ENCODE measurements around the gene BDH1. TPM values are rescaled to one million over a fixed set of nuclear protein-coding genes. Genes with fewer than 3 reads are reported as not detected.

Gene BDH1
- total and polyA plus RNA-seq, 5 donors = 13.2 to 30.5 (median 22.8) TPM

DNA sequence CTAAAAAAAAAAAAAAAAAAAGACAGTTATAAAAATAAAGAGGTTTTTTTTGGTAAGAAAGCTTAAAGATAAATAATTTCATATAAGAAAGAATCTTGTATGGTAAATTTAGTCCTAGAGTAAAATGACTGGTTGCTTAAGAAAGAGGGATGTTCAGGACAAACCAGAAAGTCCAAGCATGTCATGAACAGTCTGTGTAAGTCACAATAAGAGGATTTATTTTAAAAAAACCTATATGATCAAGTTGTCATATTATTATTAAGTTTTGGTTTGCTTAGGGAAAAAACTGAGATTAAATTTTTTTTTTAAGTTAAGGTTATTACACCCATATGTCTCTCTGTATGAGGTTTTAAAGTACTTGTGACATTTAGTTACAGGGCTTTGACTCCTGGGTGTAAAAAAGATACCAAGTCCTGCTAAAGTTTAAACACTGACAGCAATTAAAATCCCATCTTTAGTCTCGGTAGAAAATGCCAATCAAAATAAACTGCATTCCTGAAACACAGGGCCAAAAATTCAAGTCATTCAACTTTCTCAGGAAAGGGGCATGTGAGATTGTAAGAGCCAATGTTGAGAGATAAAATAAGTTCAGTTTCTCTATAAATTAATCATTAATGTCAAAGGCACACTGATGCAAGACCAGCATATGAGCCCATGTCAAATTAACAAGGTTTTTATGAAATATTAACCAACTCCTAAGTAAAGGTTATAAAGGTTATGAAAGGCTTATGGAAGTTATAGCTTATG lies 8.5 kb upstream of the BDH1 start:
- H3K9me3 ChIP-seq (ENCODE audit: control insufficient read depth, low read length) = no peaks in the 10 kb centered on the region
- no peaks in the 10 kb centered on the region for H3K27me3 ChIP-seq (ENCODE audit: control insufficient read depth, insufficient read depth)
- intact Hi-C loops (cut with DNase I) = no loop called here
- 64% methylated on average over 1 of the region's 1 CpG for WGBS
- no peak overlapping the region for H3K4me3 ChIP-seq (ENCODE audit: low read length)
- no peaks in the 10 kb centered on the region for H3K4me1 ChIP-seq (ENCODE audit: control insufficient read depth, insufficient read depth, low read length)
- DNase-seq (no peak), ATAC-seq (no peak)
- no peak overlapping the region for H3K27ac ChIP-seq (ENCODE audit: low read length)

DNA sequence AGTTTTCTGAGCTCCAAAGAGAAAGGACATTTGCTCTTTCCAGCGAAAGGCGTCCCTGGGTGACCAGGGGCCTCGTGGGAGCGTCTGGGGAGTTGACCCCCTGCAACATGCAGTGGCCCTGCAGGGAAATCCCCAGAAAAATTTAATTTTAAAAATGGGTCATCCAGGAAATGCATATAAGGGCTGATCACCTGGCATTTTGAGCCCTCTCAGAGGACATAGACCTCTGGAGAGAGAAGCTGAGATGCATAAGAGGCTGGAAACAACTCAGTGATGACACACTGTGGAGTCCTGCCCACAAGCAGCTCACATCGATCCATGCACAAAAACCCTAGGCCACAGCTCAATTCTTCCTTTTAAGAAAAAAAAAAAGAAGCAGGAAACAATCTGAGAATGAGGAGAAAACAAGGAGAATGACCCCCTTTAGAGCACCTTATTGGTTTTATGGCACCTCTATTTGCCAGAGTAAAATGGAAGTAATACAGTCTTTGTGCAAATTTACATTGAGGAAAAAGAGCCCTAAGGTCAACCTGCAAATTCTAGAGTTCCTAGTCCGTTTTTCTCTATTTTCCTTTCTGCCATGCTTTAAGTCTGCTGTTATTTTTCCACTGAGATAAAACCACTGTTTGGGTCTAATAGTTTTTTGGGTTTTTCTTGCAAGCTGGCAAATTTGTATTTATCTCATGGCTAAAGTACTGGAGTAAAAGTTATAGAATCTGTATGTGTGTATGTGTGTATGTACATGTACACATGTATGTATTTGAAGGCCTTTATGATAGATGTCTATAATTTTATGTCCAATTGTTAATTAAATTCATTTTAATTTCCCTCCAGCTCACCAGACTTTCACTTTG lies 6.9 kb upstream of the BDH1 start:
- no peak overlapping the region for H3K4me3 ChIP-seq (ENCODE audit: low read length)
- intact Hi-C loops (cut with DNase I) = no loop called here
- ATAC-seq = no peak
- 77% methylated on average over 6 of the region's 6 CpGs for WGBS
- H3K27ac ChIP-seq (ENCODE audit: low read length) = no peak overlapping the region
- no peak for DNase-seq
- no peaks in the 10 kb centered on the region for H3K27me3 ChIP-seq (ENCODE audit: control insufficient read depth, insufficient read depth)
- no peaks in the 10 kb centered on the region for H3K9me3 ChIP-seq (ENCODE audit: control insufficient read depth, low read length)
- H3K4me1 ChIP-seq (ENCODE audit: control insufficient read depth, insufficient read depth, low read length) = no peaks in the 10 kb centered on the region

DNA sequence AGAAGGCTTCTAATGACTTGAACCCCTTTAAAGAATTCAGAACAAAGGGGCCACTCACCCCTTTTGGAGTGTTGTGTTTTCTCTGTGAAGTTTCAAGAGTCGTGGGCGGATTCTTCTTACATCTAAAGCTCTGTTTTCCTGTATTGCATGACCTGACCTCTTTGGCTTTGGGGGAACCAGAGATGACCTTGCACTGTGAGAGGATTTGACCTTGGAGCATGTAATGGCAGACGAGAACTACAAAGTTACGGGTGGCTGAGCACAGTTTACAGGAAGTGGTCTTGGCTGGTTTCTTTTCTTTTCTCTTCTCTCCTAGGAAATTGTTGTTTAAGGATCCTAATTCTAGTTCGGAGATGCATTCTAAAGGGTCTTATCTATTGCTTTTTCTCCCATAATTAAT lies 6.2 kb upstream of the BDH1 start:
- 70% methylated on average over 5 of the region's 5 CpGs for WGBS
- H3K27me3 ChIP-seq (ENCODE audit: control insufficient read depth, insufficient read depth) = no peaks in the 10 kb centered on the region

DNA sequence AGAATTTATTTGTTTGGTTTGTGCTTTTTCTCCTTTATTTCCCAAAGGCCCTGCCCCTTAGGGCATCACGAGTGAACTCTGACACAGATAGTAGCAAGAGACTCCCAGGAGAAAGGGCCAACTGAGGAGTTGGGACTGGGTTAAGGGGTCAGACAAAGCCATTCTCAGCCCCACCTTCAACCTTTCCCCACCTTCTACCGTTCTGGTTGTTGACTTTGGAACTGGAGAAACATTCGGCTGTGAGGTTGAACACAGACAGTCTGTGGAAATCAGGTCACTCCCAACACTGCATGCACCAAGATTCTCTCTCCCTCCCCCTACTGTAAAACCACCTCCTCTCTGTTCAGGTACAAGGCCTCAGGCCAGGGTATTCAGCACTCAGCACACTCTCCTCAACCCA lies 3.9 kb upstream of the BDH1 start:
- DNase-seq = no peak
- no peak overlapping the region for H3K27ac ChIP-seq (ENCODE audit: low read length)
- H3K4me3 ChIP-seq (ENCODE audit: low read length) = no peak overlapping the region
- no peaks in the 10 kb centered on the region for H3K4me1 ChIP-seq (ENCODE audit: control insufficient read depth, insufficient read depth, low read length)
- H3K27me3 ChIP-seq (ENCODE audit: control insufficient read depth, insufficient read depth) = no peaks in the 10 kb centered on the region
- H3K9me3 ChIP-seq (ENCODE audit: control insufficient read depth, low read length) = no peaks in the 10 kb centered on the region
- no peak for ATAC-seq
- intact Hi-C loops (cut with DNase I) = no loop called here
- 67% methylated on average over 3 of the region's 3 CpGs for WGBS

More for the DNA sequence above, 6.2 kb upstream of the BDH1 start:
- DNase-seq (no peak), ATAC-seq (no peak)
- Histone ChIP-seq H3K4me1 (ENCODE audit: control insufficient read depth, insufficient read depth, low read length) (no peaks in the 10 kb centered on the region), H3K27ac (ENCODE audit: low read length) (no peak overlapping the region), H3K4me3 (ENCODE audit: low read length) (no peak overlapping the region), H3K9me3 (ENCODE audit: control insufficient read depth, low read length) (no peaks in the 10 kb centered on the region)
- intact Hi-C loops (cut with DNase I) = no loop called here

DNA sequence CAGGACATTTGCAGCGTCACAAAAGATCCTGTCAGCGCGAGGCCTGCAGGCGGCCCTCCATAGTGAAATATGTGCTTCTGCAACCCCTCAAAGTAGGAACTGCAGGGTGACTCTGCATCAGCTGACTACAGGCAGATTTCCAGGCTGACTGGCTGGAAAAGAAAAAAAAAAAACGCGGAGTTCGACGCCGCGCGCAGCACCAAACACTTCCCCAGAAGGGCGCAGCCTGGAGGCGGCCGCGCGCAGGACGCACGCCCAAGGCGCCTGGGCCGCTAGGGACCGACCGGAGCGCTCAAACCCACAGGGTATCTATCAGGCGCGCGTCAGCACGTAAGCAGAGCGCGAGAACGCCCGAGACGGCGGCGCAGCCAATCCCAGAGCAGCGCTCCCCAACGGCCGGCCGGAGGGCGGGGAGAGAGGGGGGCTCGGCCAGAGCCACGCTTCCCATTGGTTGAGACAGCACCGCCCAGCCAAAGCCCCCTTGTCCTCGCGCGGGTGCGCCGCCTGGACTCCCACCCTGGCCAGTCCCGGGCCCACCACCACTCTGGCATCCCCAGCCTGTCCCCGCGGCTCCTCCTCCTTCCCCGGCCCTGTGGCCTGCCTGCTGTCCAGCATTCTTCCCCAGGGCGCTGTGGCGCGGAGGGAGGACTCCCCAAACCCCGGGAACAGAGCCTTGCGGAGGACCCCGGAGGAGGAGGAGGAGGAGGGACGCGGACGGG lies 1.0 kb downstream of the BDH1 start:
- ATAC-seq = peak; percentile 99
- Histone ChIP-seq H3K27ac (ENCODE audit: low read length) (peak overlapping the region; percentile 72), H3K4me3 (ENCODE audit: low read length) (peak overlapping the region; percentile 44), H3K27me3 (ENCODE audit: control insufficient read depth, insufficient read depth) (no peaks in the 10 kb centered on the region), H3K4me1 (ENCODE audit: control insufficient read depth, insufficient read depth, low read length) (no peaks in the 10 kb centered on the region), H3K9me3 (ENCODE audit: control insufficient read depth, low read length) (no peaks in the 10 kb centered on the region)
- intact Hi-C loops (cut with DNase I) = no loop called here
- DNase-seq = peak; percentile 95 to 98 (median 98)
- under 1% methylated on average over 60 of the region's 60 CpGs for WGBS

DNA sequence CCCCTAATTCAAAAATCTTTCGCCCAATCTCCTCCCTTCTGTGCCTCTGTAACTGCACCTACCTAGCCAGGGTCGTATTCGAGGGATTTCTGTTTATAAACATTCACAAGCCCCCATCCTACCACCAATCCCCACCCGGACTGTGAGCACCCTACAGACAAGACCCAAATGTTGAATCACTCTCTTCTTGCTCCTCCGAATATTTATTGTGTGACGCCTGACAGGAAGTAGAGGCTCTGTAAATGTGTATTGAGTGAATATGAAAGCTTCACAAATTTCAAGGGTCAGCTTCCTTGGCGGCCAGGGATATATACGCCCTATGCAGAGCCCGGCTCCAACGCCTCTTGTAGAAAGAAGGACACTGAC lies 1.6 kb downstream of the BDH1 start:
- Histone ChIP-seq H3K9me3 (ENCODE audit: control insufficient read depth, low read length) (no peaks in the 10 kb centered on the region), H3K4me3 (ENCODE audit: low read length) (peak overlapping the region; percentile 44), H3K4me1 (ENCODE audit: control insufficient read depth, insufficient read depth, low read length) (no peaks in the 10 kb centered on the region), H3K27me3 (ENCODE audit: control insufficient read depth, insufficient read depth) (no peaks in the 10 kb centered on the region), H3K27ac (ENCODE audit: low read length) (peak overlapping the region; percentile 72)
- DNase-seq (no peak), ATAC-seq (no peak)
- intact Hi-C loops (cut with DNase I) = no loop called here
- WGBS = 23% methylated on average over 10 of the region's 10 CpGs

DNA sequence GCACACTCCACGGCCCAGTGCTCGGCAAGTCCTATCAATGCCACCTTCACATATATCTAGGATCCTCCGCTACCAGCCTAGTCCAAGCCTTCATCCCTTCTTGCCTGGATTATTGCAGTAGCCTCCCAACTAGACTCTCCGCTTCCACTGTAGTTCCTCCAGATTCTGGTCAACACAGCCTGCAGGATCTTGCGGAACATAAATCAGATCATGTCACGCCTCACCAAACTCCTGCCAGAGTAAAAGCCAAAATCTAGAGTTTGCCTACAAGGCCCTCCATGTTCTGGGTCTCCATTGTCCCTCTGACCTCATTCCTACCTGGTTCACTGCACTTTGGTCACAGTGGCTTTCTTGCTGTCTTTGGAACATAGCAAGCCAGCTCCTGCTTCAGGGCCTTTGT lies 3.6 kb downstream of the BDH1 start:
- Histone ChIP-seq H3K4me1 (ENCODE audit: control insufficient read depth, insufficient read depth, low read length) (no peaks in the 10 kb centered on the region), H3K27me3 (ENCODE audit: control insufficient read depth, insufficient read depth) (no peaks in the 10 kb centered on the region), H3K4me3 (ENCODE audit: low read length) (no peak overlapping the region), H3K9me3 (ENCODE audit: control insufficient read depth, low read length) (no peaks in the 10 kb centered on the region), H3K27ac (ENCODE audit: low read length) (no peak overlapping the region)
- intact Hi-C loops (cut with DNase I) = no loop called here
- DNase-seq (no peak), ATAC-seq (no peak)
- WGBS = 93% methylated on average over 6 of the region's 6 CpGs

DNA sequence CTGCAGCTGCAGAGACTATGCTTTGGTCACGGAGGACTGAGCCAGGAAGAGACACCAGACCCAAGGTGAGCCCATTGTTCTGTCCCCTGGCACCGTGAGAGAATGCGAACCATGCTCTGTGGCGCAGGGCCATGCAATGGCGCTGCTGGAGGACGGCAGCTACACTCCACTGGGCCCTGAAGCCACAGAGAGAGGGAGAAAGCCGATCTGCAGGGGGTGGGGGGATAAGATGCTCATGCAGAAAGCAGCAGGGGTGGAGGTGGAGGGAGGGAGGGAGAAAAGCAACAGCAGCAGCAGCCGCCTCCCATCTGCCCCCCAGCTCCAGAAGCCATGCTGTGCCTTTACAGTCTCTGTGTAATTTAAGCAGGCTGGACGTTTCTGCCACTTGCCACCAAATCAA lies 5.3 kb downstream of the BDH1 start:
- no peaks in the 10 kb centered on the region for H3K4me1 ChIP-seq (ENCODE audit: control insufficient read depth, insufficient read depth, low read length)
- H3K27ac ChIP-seq (ENCODE audit: low read length) = no peak overlapping the region
- DNase-seq = no peak
- no peak overlapping the region for H3K4me3 ChIP-seq (ENCODE audit: low read length)
- intact Hi-C loops (cut with DNase I) = no loop called here
- no peak for ATAC-seq
- no peaks in the 10 kb centered on the region for H3K9me3 ChIP-seq (ENCODE audit: control insufficient read depth, low read length)
- no peaks in the 10 kb centered on the region for H3K27me3 ChIP-seq (ENCODE audit: control insufficient read depth, insufficient read depth)
- 52% methylated on average over 9 of the region's 9 CpGs for WGBS

DNA sequence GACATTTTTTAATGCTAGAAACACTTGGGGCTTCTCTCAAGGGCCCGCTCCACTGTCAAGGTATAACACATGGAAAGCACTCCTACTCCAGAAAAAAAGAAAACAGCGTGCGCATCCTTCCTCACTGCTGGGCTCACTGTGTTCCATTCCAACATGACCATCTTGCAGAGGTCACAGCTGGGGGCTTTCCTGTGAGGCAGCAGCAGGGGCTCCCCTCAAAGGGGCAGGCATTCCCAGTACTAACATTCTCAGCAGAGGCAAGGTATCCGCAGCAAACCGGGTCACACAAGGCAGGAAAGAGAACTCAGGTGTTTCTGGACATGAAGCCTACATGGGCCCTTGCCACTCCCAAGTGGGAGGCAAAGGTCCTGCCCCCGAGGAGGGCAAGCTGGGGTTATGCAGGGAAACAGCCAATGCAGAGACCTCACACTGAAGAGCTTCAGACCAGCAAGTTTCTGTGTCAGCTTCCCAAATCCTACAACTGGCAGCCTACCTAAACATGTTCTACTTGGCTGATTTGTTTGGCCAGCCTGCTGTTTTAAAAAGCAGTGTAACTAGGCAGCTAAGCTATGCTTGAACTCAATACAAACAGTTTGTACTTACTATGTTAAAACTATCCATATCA lies 6.4 kb downstream of the BDH1 start:
- DNase-seq (no peak), ATAC-seq (no peak)
- WGBS = 69% methylated on average over 6 of the region's 6 CpGs
- no peak overlapping the region for H3K4me3 ChIP-seq (ENCODE audit: low read length)
- no peaks in the 10 kb centered on the region for H3K27me3 ChIP-seq (ENCODE audit: control insufficient read depth, insufficient read depth)
- intact Hi-C loops (cut with DNase I) = no loop called here
- H3K27ac ChIP-seq (ENCODE audit: low read length) = no peak overlapping the region
- H3K9me3 ChIP-seq (ENCODE audit: control insufficient read depth, low read length) = no peaks in the 10 kb centered on the region
- no peaks in the 10 kb centered on the region for H3K4me1 ChIP-seq (ENCODE audit: control insufficient read depth, insufficient read depth, low read length)

DNA sequence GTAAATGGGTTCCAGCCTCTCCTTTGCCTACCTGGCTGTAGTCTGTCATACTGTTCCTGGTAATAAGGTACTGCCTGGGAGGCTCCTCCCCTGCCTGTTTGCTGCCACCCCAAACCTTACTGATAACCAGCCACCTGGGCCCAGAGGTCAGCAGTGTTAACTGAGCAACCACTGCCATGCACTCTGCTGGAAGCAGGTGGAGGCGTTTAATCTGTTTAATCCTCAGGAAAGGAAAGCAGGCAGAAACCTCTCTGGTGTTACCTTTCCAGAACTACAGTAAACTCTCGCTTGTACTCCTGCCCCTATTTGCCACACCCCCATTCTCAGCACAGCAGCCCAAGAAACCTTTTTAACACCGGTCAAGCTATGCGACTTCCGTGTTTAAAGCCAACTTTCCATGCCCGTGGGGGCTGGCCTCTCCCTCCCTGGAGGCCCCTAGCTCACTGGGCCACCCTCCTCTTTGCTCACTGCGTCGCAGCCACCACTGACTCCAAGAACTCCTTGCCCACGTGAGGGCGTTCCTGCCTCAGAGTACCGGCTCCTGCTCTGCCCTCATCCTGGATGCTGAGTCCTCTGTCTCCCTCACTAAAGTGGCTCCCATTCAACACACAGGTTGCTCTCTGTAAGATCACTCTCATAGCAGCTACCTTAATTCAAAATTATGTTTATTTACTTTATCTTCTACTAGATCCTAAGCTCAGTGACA lies 8.3 kb downstream of the BDH1 start:
- 57% methylated on average over 11 of the region's 11 CpGs for WGBS
- no peak overlapping the region for H3K27ac ChIP-seq (ENCODE audit: low read length)
- ATAC-seq (no peak), DNase-seq (no peak)
- no peaks in the 10 kb centered on the region for H3K9me3 ChIP-seq (ENCODE audit: control insufficient read depth, low read length)
- H3K4me1 ChIP-seq (ENCODE audit: control insufficient read depth, insufficient read depth, low read length) = no peaks in the 10 kb centered on the region
- intact Hi-C loops (cut with DNase I) = no loop called here
- H3K27me3 ChIP-seq (ENCODE audit: control insufficient read depth, insufficient read depth) = no peaks in the 10 kb centered on the region
- H3K4me3 ChIP-seq (ENCODE audit: low read length) = no peak overlapping the region
